GM18870 (cell line): ENCODE data around the gene FBXL13.

Source experiments
- ATAC-seq: cut with Tn5 transposase; IDR thresholded peaks from one replicate; pipeline ENCODE4 v1.9.1; 2021; ENCODE audit warnings: moderate library complexity; ENCODE audit not compliant: unreplicated experiment

FBXL13 gene

GRCh38 chr7:102898532-102898859 is 176.1 kb downstream of the FBXL13 start:
- no peak for ATAC-seq

GRCh38 chr7:102897856-102898531 is 176.6 kb downstream of the FBXL13 start:
- no peak for ATAC-seq

- no peak for ATAC-seq
These were observed 177.4 kb downstream of the FBXL13 start for GRCh38 chr7:102897211-102897631.

GRCh38 chr7:102896585-102896984 is 178.0 kb downstream of the FBXL13 start:
- no peak for ATAC-seq

- ATAC-seq: no peak
These were observed 179.0 kb downstream of the FBXL13 start for GRCh38 chr7:102895602-102896001.

DNA sequence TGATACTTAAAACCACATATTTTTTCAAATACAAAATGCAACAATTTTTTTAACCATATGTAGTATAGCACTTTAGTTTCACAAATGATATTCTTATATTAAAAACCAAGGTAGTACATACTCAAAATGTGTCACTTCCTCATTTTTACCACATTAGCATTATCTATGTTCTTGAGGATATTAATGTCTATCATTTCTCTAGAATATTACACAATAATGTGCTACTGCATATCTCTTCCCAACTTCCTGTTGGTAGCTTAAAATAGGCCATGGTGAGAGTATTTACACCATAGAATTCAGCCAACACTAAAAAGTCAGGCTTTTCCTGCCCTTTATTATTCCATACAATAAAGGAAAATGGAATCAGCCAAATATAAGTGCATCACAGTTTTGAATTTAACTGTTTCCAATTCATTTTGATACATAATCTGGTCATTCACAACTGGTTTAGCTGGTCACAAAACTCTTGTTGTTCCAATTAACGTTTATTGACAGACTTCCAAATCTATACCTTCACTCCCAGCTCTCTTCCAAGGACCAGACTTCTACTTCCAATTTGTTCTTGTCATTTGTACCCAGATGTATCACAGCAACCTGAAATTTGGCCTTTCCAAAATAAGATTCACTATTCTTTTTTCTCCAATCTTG is 181.8 kb downstream of the FBXL13 start:
- no peak for ATAC-seq

DNA sequence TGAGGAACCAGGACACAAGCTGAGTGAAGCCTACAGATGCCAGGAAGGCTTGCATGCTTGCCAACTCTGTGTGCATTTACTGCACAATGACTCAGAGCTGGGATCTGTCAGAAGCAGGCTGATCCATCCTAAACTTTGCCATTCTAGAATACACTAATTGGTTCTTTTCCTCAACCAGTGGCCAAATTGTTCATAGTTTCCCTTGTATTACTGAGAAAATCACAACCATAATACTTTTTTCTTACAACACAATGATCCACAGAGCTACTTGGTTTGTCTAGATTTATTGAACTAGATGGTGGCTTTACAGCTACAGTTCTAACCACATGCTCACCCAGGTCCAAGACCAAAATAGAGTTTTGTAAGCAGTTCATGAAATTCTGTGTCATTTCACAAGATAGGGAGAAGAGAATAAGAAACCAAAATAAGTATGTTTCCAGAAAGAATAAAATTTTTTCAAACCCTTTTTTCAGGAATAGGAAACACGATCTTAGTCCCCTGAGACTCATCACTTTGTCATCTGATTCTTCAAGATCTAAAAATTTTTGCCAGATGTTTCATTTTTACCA is 182.8 kb downstream of the FBXL13 start:
- no peak for ATAC-seq

- ATAC-seq: no peak
These were observed 183.5 kb downstream of the FBXL13 start for GRCh38 chr7:102890971-102891692.

DNA sequence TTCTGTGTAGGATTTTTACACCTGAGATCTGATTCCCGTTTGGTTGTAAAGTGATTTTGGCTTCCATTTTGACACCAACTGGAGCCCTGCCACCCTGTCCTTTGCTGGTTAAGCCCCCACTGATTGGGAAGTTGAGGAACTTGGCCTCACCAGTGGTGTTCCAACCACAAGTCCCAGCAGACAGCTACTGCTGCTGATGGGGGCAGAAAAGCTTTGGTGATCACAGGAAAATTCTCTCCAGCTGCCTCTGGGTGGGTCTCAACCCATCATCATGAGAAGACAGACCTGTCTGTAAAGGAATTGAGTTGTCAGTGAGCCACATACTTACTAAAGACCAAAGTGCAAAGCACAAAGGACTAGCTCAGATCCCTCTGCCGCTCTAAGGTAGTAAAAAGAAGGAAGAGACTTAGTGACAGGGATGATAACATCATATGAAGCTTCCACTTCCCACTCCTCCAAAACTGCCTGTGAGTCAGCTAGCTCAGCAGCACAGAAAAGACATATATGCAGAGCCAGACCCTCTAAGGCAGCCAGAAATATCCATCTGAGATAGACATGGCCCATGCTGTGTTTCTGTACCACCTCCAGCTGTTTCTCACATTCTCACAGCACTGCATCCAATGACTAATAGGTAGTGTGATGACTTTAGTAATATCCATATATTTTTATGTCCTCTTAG is 184.2 kb downstream of the FBXL13 start:
- no peak for ATAC-seq

- ATAC-seq: no peak
These were observed 184.7 kb downstream of the FBXL13 start for GRCh38 chr7:102889851-102890250.

DNA sequence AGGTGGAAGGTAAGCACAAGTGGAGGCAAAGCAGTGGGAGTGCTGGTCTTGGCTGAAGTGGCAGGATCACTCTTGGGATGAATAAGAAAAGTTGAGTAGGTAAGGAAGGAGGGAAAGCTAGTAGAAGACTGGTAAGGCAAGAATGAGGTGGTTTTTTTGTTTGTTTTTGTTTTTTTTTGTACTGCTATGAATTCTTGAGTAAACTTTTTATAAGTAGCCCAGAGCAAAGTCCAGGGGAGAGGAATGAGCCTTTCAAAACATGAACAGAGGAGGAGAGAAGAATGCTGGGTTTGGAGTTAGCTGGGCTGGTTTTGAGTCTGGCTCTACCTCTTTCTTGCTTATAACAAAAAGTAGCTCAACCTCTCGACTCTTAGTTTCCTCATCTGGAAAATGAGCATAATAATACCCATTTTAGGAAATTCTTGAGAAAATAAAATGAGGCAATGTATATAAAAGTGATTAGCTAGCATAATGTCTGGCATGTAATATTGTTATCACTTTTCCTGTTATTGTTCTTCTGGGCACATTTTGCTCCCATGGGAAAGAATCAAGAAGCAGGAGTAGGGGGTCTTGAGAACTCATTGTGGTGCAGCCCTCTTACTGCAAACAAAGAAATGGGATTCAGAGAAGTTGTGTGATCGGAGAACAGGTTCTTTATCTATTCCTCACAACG is 185.9 kb downstream of the FBXL13 start:
- no peak for ATAC-seq

GRCh38 chr7:102883098-102883860 is 191.3 kb downstream of the FBXL13 start:
- ATAC-seq: no peak

- ATAC-seq: no peak
These were observed 198.8 kb downstream of the FBXL13 start for GRCh38 chr7:102875700-102876295.

GRCh38 chr7:102874966-102875365 is 199.6 kb downstream of the FBXL13 start:
- ATAC-seq: no peak

- peak; percentile 99 for ATAC-seq
These were observed 200.3 kb downstream of the FBXL13 start for GRCh38 chr7:102874166-102874829.

- peak; percentile 35 for ATAC-seq
These were observed 201.0 kb downstream of the FBXL13 start for GRCh38 chr7:102873470-102874165.

- no peak for ATAC-seq
These were observed 202.1 kb downstream of the FBXL13 start for GRCh38 chr7:102872460-102872859.

GRCh38 chr7:102869195-102869594 is 205.4 kb downstream of the FBXL13 start:
- ATAC-seq: no peak
